ENCODE results near the gene COX17. TPM values are rescaled to one million over a fixed set of nuclear protein-coding genes. Genes with fewer than 3 reads are reported as not detected.

Gene COX17
- total RNA-seq, 4 donors from 2014 or later: 12.8 to 73.0 (median 46.0) TPM

- no peak overlapping the region for H3K4me3 ChIP-seq (replicated peaks in 1 of 3)
- H3K36me3 ChIP-seq: peaks cover 0 to 4% of the 10 kb centered on the region in 2 donors
- no peaks in the 10 kb centered on the region for H3K9me3 ChIP-seq
- H3K27me3 ChIP-seq: no peaks in the 10 kb centered on the region
- DNase-seq: no peak
- no peak overlapping the region for H3K27ac ChIP-seq
- peaks cover 5 to 12% of the 10 kb centered on the region in 2 donors for H3K4me1 ChIP-seq
- no peak for TF ChIP-seq POLR2A (IDR thresholded peaks at IDR 0.05)
- no peak for TF ChIP-seq CTCF (IDR thresholded peaks at IDR 0.05)
- intact Hi-C loops (cut with DNase I): no loop called here
- 84 to 87% methylated on average over 6 of the region's 6 CpGs for WGBS, 2 donors
Measured at GRCh38 chr3:119665954-119666559, 11.1 kb downstream of the COX17 start.

- WGBS, 2 donors: 87 to 93% methylated on average over 4 of the region's 4 CpGs
- no peak for DNase-seq
- peaks cover under 1 to 6% of the 10 kb centered on the region in 2 donors for H3K4me1 ChIP-seq
- no peak overlapping the region for H3K4me3 ChIP-seq (replicated peaks in 1 of 3)
- intact Hi-C loops (cut with DNase I): no loop called here
- peaks cover 0 to 4% of the 10 kb centered on the region in 2 donors for H3K36me3 ChIP-seq
- no peak for TF ChIP-seq CTCF (IDR thresholded peaks at IDR 0.05)
- no peak for TF ChIP-seq POLR2A (IDR thresholded peaks at IDR 0.05)
- H3K9me3 ChIP-seq: no peaks in the 10 kb centered on the region
- H3K27ac ChIP-seq: no peak overlapping the region
- no peaks in the 10 kb centered on the region for H3K27me3 ChIP-seq
Measured at GRCh38 chr3:119664850-119665379, 12.3 kb downstream of the COX17 start.

- no peak for DNase-seq
- H3K27ac ChIP-seq: no peak overlapping the region
- peaks cover 0 to 4% of the 10 kb centered on the region in 2 donors for H3K36me3 ChIP-seq
- H3K9me3 ChIP-seq: no peaks in the 10 kb centered on the region
- H3K4me1 ChIP-seq: peaks cover 0 to 5% of the 10 kb centered on the region in 2 donors
- whole genome bisulfite sequencing, 2 donors: 87% methylated on average over 4 of the region's 4 CpGs
- intact Hi-C loops (cut with DNase I): no loop called here
- H3K4me3 ChIP-seq (replicated peaks in 1 of 3): no peak overlapping the region
- TF ChIP-seq POLR2A (IDR thresholded peaks at IDR 0.05): no peak
- no peak for TF ChIP-seq CTCF (IDR thresholded peaks at IDR 0.05)
- H3K27me3 ChIP-seq: no peaks in the 10 kb centered on the region
Measured at GRCh38 chr3:119664370-119664769, 12.8 kb downstream of the COX17 start.

- TF ChIP-seq POLR2A (IDR thresholded peaks at IDR 0.05) (no peak), CTCF (IDR thresholded peaks at IDR 0.05) (no peak)
- intact Hi-C loops (cut with DNase I): no loop called here
- Histone ChIP-seq H3K27me3 (no peaks in the 10 kb centered on the region), H3K9me3 (no peaks in the 10 kb centered on the region), H3K36me3 (peaks cover 0 to 4% of the 10 kb centered on the region in 2 donors), H3K27ac (no peak overlapping the region), H3K4me3 (replicated peaks in 1 of 3) (no peak overlapping the region), H3K4me1 (peaks cover 0 to 5% of the 10 kb centered on the region in 2 donors)
- no peak for DNase-seq
- WGBS, 2 donors: 87 to 91% methylated on average over 2 of the region's 2 CpGs
Measured at GRCh38 chr3:119663885-119664284, 13.3 kb downstream of the COX17 start.

- no peak overlapping the region for H3K27ac ChIP-seq
- 73 to 91% methylated on average over 1 of the region's 1 CpG for whole genome bisulfite sequencing, 2 donors
- no peak for TF ChIP-seq POLR2A (IDR thresholded peaks at IDR 0.05)
Measured at GRCh38 chr3:119662604-119663373, 14.4 kb downstream of the COX17 start.

More at GRCh38 chr3:119662604-119663373, 14.4 kb downstream of the COX17 start:
- Histone ChIP-seq H3K36me3 (no peaks in the 10 kb centered on the region), H3K4me1 (peaks cover 0 to 5% of the 10 kb centered on the region in 2 donors), H3K27me3 (no peaks in the 10 kb centered on the region), H3K9me3 (no peaks in the 10 kb centered on the region), H3K4me3 (replicated peaks in 1 of 3) (no peak overlapping the region)
- DNase-seq: no peak
- intact Hi-C loops (cut with DNase I): no loop called here
